GM18511 (cell line): ENCODE measurements around the gene RAB11FIP4.

Experiments
- ATAC-seq: cut with Tn5 transposase; IDR thresholded peaks from one replicate; pipeline ENCODE4 v1.9.1; 2021; ENCODE audit warnings: mild to moderate bottlenecking, moderate library complexity; ENCODE audit not compliant: unreplicated experiment

The RAB11FIP4 gene

DNA sequence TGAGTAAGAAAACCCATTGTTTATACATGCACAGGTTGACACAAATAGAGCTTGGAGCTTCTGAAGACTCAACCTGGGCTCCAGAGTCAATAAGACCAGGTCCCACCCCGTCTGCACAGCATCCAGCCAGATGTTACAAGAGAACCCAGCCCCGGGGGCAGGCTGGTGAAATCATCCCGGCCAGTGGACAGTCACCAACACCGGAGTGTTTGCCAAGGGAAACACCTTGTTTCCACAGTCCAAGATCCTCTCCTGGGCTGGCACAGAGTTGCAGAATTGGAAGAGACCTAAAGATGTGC, 90.3 kb downstream of the RAB11FIP4 start:
- no peak for ATAC-seq

DNA sequence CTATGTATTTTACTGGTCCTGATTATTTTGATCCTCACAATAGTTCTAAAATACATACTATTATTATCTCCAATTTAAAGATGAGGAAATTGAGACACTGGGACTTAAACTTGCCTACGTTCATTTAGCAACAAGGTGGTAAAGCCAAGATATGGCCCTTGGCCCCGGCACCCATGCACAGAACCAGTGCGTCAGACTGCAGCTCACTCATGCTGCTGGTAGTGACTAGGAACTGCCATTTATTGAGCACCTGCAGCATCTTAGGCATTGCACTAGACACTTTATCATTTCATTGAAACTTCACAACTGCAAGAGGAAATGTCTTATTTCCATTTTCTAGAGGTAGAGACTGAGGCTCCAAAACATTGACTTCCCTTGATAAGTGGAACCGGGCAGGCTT, 93.3 kb downstream of the RAB11FIP4 start:
- no peak for ATAC-seq

DNA sequence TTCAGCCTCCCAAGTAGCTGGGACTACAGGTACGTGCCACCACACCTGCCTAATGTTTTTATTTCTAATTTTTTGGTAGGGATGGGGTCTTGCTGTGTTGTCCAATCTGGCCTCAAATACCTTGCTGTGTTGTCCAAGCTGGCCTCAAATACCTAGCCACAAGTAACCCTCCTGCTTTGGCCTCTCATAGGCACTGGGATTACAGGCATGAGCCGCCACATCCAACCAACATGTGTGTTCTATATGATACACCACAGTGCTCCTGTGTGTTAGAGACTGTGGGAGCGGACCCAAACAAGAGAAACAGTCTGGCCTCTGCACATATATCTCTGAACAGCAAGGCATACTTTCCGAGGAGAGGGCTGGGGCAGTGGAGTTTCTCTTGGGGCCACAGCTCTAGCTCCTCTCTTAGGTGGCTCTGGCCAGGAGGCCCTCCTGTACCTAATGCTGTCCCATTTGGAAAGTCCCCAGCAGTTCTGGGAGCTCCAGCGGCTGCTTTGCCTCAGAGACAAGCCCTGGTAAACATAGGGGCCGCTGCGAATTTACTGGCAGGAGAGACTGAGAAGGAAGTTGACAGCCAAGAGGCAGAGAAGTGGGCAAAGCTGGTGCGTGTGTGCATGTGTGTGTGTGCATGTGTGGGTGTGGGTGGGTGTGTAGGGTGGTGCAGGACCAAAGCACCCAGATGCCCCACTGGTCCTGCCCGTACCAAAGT, 95.0 kb downstream of the RAB11FIP4 start:
- ATAC-seq: no peak

DNA sequence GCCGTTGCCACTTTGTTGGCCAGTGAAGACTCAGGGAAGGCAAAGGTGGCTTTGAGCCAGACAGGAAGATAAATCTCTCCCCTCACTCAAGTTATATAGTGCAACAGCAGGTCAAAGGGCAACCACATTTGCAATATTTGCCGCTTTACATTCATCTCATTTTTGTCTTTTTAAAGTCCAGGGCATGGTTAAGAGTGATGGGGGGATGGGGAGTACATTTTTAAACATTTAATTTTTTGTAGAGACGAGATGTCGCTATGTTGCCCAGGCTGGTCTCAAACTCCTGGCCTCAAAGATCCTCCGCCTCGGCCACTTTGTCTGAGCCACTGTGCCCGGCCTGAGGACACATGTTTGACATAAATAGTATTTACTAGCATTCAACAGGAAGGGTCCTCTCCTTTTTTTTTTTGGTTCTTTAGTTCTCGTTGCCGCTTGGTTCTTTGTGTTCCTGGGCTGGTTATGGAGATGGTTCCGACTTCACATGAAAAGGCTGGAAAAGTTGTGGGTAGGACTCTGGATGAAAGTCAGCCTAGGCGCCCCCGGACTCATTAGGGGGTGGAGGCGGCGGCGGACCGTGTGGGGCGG, 95.7 kb downstream of the RAB11FIP4 start:
- ATAC-seq: no peak

DNA sequence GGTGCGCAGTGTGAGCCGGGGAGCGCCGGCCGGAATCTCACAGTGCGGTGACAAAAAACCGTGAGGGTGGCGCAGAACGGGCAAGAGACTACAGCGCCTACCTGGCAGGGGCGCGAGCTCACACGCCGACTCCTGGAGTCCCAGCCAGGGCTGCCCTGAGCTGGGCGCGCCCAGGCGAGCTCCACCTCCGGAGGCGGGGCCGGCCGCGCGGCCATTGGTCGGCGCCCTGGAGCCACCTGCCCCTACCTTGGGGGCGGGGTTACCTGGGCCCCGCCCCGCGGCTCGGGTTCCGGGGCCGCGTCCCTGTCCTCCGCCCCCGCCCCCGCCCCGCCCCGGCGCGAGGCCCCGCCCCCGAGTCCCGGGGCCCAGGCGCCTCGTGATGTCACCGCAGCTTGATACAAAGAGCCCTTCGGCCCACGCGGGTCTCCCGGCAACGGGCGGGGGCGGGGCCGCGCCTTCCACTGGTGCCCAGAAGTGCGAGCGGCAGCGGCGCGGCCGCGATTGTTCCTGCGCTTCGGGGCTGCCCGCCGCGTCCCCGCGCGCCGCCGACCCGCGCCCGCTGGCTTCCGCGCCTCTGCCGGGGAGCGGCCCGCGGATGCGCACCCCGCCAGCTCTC, 96.3 kb downstream of the RAB11FIP4 start:
- ATAC-seq: peak; percentile 75

DNA sequence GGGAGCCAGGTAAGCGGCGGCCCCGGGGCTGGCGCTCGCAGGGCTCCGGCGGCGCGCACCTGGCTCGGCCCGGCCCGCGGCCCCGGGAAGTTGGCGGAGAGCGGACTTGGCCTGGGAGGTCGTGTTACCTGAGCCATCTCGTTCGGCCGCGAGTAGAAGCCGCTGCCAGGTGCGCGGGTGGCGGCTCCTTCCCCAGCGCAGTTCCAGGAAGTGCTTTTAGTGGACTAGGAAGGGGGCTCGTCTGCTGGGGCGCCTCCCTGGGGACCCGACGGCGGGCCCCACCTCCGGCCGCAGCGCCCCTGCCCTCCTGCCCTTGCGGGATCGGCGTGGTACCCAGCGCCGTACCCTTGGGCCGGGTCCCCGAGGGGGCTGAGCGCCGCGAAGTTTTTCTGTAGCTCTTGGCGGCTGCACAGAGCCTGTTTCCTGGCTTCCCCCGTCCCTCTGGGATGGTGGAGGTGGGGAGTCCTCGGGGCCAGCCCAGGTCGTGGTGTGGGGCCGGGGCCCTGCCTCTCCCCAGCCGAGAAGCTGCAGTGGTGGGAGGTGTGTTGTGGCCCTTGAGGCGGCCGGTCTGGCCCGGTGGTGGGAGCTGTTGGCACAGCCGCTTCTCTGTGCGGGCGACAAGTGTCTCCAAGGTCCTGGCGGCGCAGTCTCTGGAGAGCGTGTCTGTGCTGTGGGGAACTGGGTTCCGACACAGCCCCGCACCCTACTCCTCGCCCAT, 96.9 kb downstream of the RAB11FIP4 start:
- peak; percentile 15 for ATAC-seq

DNA sequence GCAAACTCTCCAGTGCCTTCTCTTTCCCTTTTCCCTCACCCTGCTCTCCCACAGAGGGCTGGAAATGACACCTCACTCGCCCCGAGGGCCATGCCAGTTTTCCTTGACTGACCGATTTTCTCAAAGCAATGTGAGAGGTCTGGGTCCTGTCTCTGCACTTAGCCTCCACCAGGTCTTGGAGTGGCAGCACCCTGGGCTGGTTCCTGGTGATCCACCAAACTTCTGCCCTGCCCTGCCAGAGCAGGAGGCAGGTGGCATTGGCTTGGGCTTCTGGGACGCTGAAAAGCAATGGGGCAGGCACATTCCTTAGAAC, 97.5 kb downstream of the RAB11FIP4 start:
- no peak for ATAC-seq

DNA sequence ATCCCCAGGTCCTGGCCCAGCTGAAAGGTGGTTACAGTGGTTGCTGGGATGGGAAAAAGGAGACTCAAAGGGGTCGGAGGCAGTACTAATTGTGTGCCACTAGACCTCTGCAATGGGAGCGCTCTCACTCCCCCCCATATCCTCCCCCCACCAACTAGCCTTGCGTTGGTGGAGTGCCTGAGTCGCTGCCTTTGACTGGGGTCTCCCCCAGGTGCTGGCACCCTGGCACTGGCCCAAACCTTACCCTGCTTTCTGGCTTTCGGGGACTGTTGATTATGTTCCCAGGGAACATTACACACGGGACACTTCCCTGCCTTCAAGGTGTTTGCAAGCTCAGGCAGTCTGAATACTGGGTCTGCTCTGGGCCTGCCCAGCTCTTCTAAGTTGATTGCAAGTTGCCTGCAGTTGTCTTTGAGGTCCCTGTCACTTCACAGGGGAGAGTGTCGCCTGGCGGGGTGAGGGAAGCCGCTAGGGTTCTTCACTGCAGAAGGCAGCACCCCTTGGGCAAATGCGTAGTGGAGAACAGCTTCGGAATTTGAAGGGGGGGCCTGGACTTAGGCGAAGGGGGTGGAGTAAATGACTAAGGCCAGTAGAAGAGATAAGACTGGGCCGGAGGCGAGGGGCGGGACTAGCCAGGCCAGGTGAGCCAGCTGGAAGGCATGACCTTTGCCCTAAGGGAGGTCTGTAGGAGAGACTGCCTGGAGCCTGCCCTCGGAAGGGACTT, 98.0 kb downstream of the RAB11FIP4 start:
- no peak for ATAC-seq

DNA sequence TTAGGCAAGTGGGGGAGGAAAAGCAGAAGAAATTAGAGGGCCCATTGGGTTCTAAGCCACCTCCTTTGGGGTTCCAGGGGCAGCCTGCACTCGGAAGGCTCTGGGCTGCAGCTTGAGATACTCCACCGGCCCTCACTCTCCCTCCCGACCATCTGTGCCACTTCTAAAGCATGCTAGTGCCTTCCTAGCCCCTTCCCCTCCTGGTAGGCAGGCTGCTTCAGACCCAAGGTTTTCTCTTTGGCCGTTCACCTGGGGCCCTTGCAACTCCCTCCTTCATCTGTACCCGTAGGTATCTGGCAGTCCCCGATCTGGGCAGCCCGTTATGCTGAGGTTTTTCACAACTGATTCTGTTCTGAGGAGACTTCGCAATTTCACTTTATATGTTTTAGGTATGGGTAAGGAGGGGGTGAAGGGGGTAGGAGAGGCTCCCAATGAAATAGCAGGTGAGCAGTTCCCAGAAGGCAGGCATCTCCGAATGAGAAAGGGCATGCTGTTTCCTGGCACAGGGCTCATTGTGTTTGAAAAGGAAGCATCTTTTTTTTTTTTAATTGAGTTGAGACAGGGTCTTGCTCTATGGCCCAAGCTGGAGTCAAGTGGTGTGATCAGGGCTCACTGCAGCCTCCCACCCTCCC, 98.7 kb downstream of the RAB11FIP4 start:
- ATAC-seq: no peak

DNA sequence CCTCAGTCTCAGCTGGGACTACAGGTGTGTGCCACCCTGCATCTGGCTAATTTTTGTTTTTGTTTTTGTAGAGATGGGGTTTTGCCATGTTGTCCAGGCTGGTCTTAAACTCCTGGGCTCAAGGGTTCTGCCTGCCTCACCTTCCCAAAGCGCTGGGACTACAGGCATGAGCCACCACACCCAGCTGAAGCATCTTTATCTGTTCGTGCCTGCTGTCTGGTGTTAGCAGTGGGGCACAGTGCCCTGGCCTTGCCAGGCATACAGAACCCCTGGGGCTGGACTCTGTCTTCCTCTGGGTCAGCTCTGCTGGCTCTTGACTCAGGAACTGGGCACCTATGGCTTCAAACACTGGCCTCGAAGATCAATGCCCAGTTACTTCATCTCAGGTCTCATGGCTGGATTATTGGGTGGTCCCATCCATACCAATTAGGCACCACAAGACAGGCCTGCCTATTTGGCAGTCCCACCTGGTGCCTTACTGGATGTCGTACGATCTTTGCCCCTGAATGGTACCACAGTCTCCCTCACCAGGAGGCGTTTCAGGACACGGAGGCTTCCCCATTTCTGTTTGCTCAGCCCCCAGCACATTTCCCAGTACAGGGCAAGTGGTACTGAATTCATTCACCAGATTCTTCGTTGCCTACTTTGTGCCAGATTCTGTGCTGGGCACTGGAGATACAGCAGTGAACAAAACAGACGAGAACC, 99.3 kb downstream of the RAB11FIP4 start:
- ATAC-seq: no peak

DNA sequence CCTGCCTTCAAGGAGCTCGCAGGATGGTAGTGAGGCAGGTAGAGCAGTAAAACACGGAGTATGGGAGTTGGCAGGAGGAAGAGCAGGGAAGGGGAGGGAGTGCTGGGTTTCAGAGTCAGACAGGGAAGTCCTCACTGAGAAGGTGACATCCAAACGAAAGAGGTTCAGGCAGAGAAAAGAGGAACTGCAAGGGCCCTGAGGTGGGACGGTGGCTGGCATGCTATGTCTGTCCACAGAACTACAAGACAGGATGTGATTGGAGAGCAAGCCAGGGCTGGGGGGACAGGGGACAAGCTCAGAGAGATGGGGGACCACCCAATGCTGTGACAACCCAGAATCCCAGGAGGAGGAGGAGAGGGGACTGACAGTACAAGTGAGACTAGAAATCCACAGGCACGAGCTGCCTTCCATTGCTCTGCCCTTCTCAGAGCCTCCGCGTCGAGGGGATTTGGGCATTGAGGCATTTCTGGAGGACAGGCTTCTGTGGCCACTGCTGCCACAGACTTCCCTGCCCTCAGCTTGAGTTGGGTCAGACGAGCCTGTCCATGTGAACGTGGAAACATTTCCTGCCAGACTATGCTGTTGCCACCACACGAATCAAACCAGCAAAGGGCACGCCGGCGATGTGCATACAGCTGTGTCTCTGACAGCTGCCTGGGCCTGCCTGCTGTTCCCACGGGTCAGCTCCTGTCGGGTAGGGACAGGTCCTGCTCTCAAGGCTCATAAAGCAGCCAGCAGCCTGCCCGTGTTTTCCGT, 100.1 kb downstream of the RAB11FIP4 start:
- no peak for ATAC-seq

DNA sequence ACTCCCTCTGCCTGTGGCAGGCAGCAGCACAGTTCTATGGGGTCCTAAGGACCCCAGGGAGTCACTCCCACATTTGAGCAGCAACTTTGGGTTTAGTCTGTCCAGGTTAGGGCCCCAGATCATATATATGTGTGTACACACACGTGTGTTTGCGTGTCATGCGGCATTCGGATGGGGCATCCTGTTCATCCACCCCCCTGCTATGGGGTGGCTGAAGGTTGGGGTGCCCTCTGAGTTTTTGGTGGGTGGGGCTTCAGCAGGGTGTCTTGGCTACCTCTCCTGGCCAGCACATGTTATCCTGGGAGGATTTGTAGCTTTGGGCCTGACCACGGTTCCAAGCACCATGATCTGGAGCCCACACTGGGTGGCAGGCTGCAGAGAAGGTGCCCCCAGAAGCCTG, 100.7 kb downstream of the RAB11FIP4 start:
- no peak for ATAC-seq

DNA sequence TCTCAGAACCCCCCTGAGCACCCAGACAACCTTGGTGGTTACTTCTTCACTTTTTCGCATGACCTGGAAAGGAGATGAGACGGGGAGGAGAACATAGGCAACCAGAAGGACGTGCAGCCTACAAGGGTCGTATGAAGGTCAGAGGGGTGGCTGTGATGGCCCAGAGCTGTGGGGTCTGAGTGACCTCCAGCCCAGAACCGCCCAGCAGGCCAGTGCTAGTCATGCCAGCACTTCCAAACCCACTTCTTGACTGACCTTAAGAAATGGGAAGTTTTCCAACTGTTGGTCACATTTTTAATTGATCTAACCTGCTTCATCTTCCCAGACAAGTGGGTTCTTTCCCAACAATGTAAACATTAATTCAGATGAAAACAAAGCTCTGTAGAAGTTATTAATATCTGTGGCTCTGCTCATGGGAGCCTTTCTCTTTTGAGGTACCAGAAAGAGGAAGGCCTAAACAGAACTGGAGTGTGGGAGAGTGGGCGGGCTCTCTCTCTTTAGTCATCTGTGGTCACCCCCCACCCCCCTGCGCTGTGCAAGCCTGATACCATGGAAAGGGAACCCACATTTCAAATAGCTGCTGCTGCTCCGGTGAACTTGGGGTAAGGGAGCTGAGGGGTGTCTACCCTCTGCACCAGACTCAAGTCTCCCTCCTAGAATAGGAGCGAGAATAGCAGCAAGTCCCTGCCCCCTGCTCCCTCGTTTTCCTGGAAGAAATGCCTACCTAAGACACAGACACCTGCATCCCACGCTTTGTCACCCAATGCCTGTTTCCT, 101.6 kb downstream of the RAB11FIP4 start:
- peak; percentile 33 for ATAC-seq

DNA sequence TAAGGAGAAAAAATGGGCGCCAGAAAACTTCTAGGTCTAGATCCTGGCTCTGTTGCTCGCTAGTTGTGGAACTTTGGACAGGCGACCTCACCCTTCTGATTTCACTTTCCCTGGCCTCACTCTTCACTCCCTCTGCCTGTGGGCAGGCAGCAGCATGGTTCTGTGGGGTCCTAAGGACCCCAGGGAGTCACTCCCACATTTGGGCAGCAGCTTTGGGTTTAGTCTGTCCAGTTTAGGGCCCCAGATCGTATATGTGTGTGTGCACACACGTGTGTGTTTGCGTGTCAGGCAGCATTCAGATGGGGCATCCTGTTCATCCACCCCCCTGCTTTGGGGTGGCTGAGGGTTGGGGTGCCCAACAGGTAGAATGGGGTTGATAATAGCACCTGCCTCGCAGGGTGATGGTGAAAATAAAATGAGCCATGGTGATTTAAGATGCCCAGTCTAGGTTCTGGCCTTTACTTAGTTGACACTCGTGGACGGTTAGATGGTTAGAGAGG, 102.2 kb downstream of the RAB11FIP4 start:
- no peak for ATAC-seq

DNA sequence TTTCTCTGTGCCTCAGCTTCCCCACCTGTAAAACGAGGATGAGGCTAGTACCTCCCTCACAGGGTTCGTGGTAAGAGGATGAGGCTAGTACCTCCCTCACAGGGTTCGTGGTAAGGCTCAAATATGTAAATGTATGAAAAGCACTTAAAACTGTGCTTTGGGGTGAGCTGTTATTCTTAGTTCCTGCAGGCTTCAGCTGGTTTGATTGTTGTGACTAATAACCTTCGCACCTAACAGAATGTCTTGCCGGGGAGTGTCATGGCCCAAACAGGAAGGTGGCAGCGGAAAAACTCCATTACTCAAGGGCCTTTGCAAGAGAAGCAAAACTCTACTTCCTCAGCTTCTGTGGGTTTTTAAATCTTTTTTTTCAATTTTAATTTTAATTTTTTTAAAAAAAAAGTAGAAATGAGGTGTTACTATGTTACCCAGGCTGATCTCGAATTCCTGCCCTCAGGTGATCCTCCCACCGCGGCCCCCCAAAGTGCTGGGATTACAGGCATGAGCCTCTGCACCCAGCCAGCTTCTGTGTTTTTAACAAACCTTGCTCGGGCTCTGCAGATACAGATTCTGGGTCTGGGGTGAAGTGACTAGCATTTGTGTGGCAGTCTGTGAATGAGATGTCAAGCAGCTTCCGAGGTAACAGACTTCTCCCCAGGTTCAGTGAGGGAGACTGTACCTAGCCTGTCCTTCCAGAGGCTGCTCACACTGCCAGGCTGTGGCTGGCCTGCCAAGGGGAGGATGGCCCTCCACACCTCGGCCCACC, 103.0 kb downstream of the RAB11FIP4 start:
- ATAC-seq: peak; percentile 62

DNA sequence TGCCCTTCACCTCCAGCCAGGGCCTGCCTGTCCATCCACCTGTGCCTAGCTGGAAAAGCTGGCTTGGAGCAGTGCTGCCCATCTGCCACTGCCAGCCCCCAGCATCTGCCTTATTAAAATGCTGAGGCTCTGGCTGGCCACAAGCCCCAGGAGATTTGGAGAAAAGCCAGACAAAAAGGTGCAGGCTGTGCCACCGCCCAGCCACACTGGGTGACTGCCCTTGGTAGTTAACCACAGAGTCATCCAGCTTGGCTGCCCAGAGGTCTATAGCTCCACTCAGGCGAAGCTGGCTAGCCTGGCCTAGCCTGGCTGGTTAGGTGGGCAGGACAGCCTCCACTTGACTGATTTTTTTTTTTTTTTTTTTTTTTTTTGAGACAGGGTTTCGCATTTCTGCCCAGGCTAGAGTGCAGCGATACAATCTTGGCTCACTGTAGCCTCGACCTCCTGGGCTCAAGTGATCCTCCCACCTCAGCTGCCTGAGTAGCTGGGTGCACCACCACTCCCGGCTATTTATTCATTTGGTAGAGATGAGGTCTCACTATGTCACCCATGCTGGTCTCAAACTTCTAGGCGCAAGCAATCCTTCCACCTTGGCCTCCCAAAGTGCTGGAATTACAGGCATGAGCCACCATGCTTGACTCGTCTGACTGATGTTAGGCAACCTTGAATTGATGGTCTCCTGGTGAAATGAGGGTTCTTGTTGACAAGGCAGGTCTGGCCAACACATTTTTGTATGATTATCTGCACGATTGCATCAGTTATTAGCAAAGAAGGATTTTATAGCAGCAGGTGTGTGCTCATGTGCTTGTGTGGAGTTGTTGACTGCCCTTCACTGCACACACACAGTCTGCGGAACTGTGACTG, 103.8 kb downstream of the RAB11FIP4 start:
- no peak for ATAC-seq

DNA sequence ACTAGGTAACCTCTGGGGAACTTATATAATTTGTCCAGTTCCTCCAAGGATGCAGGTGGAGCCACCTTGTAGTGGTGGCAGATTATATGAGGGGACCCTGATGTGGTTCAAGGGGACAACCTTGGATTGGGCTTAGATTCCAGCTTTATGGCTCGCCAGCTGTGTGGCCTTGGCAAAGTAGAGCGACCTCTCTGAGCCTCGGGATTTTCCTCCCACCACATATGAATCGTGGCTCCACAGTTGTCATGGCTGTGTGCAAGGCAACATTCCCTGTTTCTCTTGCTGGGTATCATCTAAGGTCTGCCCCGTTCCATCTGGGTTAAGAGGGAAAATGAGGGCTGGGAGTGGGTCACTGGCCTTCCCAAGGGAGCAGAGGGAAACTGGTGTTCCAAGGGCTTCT, 104.6 kb downstream of the RAB11FIP4 start:
- ATAC-seq: no peak
